GM12801 (cell line): ENCODE measurements around the gene PDLIM7.

Experiments
- TF ChIP-seq, protein P1 (sequence below): IDR thresholded peaks from one replicate; pipeline ENCODE4 v1.5.1; 2011; ENCODE audit warnings: control low read depth; ENCODE audit not compliant: insufficient read length; ENCODE audit errors: extremely low read depth

The PDLIM7 gene

DNA sequence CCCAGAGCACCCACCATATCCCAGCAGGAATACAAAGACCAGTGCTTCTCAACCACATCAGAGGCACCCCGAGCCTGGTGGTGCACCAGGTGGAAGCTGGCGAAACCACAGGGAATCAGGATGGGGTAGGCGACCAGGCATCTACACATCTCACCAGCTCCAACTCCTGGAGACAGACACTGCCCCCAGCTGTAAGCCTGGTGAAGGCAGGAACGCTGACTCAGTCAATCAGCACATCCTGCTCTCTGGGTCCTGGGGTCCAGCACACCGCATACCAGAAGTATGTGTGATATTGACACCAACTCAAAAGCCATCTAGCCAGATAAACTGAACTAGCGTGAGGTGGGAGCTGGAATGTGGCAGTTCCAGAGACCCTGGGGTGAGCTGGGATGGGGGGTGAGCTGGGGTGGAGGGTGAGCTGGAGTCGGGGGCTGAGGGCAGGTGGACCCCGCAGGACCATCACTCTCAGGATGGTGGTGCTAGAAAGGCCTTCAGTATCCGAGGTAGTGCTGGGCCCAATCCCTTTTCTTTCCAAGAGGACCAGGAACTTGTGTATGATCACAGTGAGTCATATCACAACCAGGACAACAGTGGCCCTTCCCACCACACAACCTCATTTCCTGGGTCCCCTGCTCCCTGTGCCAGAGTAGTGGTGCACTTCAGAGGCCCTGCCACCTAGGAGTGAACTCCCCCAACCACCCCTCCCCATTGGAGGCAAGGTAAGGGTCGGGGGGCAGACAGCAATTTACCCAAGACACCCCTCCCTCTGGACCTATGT, 26.5 kb downstream of the PDLIM7 start:
- TF ChIP-seq, protein P1, sequence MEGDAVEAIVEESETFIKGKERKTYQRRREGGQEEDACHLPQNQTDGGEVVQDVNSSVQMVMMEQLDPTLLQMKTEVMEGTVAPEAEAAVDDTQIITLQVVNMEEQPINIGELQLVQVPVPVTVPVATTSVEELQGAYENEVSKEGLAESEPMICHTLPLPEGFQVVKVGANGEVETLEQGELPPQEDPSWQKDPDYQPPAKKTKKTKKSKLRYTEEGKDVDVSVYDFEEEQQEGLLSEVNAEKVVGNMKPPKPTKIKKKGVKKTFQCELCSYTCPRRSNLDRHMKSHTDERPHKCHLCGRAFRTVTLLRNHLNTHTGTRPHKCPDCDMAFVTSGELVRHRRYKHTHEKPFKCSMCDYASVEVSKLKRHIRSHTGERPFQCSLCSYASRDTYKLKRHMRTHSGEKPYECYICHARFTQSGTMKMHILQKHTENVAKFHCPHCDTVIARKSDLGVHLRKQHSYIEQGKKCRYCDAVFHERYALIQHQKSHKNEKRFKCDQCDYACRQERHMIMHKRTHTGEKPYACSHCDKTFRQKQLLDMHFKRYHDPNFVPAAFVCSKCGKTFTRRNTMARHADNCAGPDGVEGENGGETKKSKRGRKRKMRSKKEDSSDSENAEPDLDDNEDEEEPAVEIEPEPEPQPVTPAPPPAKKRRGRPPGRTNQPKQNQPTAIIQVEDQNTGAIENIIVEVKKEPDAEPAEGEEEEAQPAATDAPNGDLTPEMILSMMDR = no peak

DNA sequence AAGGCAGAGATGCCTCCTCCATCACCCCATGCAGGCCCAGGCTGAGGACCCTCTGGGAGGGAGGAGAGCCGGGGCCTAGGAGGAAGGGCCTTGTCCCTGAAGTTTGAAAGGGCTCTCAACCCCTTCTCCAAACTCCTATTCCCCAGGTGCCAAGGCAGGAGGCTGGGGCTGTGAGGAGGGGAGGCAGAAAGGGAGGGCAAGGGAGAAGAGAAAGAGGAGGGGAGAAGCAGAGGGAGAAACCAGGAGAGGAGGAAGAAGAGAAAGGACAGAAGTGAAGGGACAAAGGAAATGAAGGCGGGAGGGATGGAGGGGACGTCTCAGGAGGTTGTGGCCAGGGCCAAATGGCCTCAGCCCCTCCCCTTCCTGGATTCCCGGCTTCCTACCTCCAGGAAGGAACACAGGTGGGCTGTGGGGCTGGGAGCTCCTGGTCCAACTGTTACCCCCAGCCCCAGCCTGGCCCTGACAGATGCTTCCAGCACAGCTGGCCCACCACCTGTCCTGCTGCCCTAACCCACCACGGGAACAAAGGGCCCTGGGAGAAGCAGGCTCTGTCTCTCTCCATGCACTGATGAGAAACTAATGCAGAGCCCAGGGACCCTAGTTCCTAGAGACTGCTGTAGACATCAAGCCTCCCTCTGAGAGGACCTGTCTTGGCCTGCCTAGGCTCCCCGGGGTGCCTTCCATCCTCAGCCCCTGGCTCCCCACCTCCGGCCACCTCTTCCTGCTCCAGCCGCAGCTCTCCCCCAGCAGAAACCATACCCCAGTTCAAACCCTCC, 27.5 kb downstream of the PDLIM7 start:
- TF ChIP-seq, protein P1 = no peak

DNA sequence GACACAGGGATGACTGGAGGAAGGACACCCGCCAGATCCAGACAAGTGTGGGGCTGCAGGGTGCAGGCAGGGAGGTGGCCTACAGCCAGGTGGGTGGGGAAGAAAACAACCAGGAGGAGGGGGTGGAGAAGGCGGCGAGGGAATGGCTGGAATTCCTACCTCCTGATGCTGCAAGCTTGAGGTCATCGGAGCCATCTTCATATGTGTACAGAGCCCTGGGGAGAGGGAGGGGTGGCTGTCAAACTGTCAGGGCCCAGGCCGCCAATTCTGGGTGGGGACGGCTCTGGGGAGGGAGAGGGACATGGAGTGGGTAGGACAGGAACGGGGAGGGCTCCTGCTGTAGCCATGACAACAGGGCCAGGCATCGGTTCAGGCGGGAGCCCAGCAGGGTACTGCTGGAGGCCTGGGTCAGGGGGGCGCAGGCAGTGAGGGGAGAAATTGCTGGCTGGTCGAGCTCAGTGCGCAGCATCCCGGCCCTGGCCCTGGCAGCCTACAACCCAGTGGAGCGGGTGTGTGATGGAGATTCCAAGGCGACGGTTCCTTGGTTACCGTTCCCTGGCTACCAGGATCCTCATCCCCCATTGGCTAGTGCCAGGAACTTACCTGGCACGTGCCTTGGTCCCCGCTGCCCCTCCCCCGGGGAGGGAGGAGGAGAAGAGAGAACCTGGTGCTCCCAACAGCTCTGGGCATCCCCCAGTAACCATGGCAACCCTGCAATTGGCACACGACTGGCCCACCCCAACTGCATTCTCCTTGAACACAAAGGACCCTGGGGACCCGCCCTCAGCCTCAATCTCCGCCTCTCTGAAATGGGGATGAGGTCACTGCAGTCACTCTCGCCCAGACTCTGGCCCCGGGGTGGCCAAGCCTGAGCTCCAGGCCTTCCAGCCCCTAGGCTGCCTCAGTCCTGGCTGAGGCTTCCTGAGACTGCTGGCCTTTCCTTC, 28.4 kb downstream of the PDLIM7 start:
- TF ChIP-seq, protein P1 = no peak

DNA sequence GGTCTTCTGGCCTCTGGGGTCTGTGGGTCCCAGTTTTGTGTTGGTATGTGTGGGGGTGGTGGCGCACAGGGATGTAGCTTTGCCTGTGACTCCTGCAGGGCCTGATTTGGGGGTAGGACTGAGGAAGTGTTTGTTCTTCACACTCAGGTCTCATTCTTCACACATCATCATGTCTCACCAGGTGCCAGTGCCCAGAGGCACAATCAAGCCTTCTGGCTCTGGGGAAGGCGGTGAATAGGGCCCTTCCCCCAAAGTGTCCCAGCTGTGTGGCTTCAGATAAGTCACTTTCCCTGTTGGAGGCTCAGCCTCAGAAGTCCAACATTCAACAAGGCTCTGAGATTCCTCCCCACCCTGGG, 29.1 kb downstream of the PDLIM7 start:
- TF ChIP-seq, protein P1 = no peak

DNA sequence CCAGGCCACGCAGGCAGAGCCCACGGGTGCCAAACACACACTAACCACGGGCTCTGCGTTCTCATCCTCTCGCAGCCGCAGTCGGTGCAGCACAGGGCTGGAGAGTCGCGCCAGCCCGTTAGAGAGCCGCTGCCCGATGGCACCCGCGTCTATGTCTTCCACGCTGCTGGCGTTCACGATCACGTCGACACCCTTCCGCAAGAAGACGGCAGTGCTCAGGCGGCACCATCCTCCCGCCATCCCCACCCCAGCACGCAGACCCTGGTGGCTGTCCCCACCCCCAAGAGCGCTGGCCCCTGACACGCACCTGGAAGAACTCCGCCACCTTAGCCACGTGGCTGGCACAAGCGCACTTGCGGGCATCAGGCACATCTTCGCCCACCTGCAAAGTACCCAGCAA, 30.0 kb downstream of the PDLIM7 start:
- TF ChIP-seq, protein P1 = no peak

DNA sequence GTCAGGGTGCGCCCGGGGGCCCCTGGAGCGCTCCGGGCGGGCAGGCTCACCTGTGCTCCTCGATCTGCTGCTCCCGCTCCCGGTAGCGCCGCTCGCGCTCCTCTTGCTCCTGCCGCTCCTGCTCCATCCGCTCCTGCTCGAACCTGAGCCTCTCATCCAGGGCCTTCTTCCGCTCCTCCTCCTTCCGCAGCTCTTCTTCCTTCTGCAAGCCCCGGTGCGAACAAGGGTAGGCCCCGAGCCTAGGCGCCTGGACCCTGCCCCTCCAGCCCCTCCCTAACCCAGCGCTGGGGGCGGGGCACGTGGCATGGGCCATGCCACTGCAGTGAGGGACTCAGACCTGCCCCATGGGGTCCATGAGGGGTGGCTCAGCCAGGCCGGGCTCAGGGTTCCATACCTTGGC, 30.5 kb downstream of the PDLIM7 start:
- TF ChIP-seq, protein P1 = no peak

DNA sequence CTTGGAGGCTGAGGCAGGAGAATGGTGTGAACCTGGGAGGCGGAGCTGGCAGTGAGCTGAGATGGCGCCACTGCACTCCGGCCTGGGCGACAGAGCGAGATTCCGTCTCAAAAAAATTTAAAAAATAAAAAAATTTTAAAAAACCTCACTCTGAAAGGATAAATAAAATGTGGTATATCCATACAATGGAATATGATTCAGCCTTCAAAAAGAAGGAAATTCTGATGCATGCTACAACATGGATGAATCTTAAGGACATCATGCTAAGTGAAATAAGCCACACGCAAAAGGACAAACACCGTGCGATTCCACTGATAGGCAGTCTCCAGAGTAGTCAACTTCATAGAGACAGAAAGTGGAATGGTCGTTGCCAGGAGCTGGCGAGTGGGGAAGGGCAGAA, 32.4 kb downstream of the PDLIM7 start:
- TF ChIP-seq, protein P1 = no peak
